NCI-H2171 (cell line): Measurements from ENCODE around the gene LRRC8D.

Experiments used
- DNase-seq: peaks from one replicate; lab custom pipeline; 2025; lab: John Stamatoyannopoulos, UW

Gene LRRC8D

DNA sequence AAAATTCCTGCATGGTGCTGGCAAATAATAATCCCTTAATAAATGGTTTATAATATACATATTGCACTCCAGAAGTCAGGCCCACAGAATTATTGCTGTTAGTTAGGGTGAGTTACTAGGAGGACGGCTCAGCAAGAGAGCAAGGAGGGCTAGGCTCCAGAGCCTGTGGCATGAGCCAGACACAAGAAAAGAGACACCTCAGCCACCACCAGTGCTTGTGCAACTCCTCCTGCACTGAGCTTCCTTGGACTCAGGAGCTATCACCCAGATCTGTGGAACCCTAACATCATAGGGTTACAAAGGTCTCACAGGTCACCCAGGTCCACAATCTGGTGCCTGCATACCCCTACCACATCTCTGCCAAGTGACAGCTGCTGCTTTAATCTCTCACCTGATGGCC lies 12.8 kb upstream of the LRRC8D start:
- no peak for DNase-seq

DNA sequence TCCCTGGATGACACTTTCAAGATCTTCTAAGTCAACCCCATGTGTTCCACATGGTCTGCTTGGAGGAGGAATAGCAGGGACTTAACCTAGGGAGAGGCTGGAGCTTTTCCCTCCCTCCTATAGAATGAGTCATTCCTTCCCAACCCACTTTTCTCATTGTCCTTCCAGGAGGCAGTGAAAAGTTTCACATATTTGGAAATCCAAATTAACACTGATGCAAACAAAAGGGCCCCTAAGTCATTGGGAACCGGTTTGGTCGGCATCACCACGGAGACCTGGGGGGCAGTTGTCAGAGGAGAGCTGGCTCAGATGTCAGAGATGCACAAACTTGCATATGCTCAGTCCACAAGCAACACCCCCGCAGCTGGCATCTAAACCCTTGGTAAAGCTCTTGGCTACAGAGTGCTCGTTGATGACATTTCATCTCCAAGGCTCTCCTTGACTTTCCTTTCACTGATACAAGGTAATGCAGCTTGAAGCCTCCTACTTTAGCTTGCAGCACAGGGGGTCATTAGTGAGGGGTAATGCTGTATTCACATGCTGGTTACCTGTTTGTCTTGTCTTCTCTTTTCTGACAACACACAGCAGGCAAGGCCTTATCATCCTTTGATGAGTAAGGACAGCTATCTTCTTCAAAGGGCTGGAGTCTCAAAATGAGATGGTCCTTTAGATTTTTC lies 12.3 kb upstream of the LRRC8D start:
- DNase-seq, result no peak

DNA sequence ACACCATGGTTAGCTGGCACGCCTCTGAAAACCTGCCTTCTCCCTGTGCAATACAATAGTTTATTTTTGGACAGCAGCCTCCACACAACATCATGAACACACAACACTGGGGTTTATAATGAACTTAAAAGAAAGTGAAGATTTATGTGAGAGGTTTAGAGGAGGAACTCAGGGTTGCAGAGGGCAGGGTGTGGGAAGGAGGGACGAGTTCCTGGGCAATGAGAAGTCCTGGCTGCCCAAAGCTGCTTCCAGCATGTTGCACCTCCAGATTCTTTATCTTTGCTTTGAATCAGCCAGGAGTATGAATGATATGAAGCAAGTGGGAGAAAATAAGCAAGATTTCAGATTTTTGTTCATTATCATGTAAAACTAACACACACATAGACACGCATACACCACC lies 11.3 kb upstream of the LRRC8D start:
- DNase-seq, result no peak

DNA sequence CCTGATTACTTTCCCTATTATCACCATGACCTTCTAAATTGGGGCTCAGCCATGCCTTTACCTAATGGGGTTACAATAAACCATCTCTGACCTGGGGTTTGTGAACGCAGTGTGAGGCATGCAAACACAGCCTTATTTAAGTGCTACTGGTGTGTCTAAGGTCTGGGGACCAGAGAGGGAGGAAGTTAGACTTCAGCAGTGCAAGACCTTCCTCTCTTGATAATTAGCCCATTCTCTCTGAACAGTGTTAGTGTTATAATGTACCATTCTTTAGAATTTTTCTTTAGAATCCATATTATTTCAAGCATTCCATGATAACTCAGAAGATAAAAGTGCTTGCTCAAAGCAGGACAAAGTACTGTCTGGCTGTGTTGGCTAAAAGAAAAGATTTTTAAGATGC lies 10.5 kb upstream of the LRRC8D start:
- DNase-seq, result no peak

DNA sequence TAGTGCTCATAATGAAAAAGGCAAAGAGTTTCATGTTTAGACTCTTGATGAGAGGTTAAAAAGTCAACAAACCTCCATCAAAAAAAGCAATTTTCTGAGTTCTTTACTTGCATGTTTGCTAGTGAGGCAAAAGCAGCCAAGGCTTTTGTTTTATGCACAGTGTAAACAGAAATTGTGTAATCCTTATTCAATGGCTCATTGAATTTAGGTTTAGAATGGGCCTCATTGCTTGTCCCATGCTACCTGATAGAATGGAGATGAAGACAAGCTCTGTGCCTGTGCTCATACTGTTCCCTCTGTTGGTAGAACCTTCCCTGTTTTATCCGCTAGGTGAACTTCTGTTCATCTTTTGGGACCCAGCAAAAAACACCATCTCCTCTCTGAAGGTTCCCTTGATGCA lies 10.0 kb upstream of the LRRC8D start:
- DNase-seq, result no peak

DNA sequence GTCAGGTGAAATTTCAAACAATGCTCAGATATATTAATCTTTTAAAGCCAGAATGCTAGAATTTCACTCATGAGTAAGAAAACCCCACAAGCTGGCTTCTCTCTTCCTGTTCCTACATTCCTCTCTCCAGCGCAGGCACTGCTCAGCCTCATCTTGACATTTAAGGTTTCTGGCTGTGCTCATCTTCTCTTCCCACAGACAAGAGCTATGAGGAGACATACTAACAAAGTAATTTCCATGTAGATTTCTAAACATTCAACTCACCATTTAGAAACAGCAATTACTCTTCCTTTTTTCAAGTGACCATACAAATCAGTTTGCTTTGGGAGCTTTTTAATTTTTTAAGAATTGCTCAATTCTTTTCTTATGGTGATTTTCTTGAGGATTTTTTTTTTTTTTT lies 7.8 kb upstream of the LRRC8D start:
- no peak for DNase-seq

DNA sequence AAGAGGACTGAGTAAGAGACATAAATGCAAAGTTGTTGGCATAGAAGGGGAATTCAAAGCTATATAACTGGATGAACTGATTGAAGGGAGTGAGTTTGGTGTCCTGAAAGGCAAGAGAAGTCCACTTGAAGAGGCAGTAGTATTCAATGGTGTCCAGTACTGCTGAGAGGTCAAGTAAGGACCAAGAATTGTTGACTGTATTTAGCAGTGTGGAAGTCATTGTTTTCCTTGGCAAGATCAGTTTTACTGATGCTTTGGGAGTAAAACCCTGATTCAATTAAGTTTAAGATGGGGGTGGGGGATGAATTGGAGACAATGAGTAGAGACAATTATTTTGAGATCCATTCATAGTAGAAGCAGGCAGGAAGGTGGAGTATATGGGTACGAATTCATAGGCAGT lies 5.8 kb upstream of the LRRC8D start:
- no peak for DNase-seq

DNA sequence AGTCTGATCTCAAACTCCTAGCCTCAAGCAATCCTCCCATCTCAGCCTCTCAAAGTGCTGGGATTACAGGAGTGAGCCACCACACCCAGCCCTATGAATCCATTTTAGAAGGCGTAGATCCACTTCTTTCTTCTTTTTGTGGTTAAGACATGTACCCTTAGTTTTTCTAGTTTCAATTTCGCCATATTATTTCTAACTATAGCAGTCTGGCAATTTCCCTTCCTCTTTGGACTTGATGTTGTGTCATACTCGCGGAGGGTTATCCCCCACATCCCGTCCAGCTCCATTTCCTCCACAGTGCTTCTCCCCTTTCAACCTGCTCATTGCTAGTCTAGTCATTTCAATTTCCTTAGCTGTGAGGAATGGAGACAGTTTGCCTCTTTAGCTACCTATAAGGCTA lies 5.2 kb upstream of the LRRC8D start:
- no peak for DNase-seq

DNA sequence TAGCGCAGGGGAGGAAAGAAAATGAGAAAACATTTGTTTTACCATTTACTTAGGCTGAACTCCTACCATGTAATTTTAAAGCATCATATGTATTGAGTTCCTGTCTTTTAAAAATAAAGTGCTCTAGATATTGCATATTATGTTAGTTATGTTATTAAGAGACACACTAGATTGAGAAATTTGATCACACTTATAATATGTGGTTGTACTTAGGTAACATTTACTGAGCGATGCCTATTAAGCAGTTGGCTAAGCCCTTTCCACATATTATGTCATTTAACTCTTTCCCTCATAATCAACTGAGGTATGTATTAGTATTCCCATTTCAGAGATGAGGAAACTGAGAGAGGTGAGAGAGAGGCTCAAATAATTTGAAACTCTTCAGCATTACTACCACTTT lies 4.5 kb upstream of the LRRC8D start:
- no peak for DNase-seq

DNA sequence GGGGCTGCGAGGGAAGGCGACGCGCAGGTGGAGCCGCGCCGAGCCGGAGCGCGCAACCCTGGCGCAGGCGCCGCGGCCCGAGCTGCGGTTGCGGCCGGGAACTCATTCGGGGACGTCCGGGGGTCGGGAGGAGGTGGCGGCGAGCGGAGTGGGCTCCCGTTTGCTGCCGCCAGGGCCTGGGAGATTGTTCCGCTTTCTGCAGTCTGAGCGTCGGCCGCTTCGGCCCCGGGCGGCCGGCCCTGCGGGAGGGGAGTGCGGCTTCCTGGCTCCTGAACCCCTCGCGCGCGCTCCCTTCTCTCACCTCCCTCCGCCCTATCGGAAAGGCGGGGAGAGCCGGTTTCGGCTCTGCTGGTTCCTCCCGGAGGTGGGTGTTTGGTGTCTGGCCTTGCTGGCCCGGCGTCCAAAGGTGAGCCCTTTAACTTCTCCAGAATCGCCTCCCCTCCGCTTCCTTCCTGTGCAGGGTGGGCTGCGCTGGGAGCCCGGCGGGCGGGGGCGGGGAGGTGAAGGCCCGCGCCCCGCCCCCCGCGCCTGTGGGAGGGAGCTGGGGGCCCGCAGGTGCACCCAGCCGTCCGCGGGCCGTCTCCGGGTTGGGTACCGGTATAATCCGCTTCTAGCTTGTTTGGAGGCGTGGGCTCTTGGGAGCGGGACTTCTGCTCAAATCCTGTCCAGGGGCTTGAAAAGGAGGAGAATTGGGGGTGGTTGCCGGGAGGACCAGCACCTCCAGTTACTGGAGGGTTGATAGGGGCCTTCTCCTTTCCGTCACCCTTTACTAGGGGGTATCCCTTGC lies 683 bp downstream of the LRRC8D start:
- peak; percentile 42 for DNase-seq

DNA sequence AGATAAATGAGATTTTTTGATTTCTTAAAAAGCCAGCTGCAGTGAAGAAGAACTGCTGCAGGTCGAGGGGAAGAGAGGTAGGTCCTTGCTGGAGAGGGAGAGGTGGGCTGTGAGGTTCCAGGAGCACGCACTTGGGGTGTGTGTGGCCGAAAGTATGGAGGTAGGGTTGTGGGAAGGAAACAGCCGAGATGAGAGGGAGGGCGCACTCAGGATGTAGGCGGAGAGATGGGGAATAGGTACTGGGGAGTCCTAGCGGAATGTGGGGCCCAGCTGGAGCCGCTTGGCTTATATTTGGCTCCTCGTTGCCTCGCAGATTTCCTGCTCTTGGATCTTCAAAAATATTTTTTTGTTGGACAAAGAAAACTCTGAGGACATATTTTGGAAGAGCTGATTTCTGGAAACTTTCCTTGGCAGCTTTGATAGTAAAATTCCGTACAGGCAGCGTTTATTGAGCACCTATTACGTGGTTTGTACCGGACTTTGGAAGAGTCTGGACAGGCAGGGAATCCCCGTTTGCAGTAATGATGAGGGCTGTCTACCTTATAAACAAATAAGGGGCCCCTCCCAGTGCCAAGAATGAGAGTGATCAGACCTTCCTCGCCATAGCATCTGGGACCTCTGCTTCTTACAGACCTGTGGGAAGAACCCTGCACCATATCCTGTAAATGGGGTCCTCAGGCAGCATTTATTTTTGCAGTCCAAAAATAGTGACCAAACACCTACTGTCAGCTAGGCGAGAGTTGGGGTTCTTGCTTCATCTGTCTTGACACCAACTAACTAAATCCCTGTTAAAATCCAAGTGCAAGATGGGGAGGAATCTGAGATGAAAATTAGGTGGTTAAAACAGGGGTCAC lies 1.5 kb downstream of the LRRC8D start:
- no peak for DNase-seq

DNA sequence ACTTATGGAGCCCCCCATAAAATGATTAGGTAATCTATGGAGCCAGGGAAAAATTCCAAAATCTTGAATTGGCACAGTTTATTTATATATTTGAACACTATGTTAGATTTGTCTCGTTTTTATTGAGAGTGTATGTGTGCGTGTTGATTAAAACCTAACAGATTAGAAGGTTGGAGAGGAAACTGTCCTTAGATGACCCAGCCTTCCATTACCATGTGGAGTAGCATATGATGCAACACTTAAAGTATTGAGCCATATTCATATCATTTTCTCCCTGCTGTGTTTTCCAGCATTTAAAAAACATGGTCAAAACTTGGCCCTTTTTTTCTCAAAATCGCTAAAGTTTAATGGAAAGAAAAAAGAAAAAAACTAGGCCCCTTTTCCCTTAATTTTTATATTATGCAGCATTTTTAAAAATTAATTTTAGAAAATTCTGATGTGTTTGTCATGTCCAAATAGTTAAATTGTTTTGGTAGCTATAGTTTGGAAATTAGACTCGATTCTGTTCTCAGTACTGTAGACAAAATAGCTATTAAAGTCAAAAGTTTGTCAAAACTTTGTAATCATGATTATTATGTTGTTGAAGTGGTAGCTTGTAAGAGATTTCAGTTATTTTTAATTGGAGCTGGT lies 2.3 kb downstream of the LRRC8D start:
- no peak for DNase-seq

DNA sequence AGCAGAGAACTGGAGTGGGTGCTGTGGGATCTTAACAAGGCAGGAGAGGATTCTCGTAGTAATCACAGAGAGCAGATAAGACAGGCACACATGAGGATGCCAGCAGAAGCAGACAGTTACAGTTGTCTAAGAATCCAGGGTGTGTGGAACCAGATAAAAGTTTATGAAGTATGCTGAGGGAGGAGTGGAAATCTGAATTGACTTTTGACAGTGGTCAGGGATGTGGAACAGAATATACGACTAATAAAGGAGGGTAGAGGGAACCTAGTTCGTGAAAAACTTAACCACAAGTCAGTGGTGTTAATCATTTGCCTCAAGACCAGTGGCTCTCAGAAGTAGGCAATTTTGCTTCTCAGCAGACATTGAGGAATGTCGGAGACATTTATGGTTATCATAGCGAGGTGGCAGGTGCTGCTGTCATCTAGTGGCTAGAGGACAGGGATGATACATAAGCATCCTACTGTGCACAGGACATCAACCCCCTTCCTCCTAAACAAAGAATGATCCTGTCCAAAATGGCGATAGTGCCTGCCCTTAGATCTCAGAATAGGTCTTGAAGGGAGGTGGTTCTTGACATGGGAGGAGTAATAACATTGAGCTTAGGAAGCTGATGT lies 3.0 kb downstream of the LRRC8D start:
- no peak for DNase-seq

DNA sequence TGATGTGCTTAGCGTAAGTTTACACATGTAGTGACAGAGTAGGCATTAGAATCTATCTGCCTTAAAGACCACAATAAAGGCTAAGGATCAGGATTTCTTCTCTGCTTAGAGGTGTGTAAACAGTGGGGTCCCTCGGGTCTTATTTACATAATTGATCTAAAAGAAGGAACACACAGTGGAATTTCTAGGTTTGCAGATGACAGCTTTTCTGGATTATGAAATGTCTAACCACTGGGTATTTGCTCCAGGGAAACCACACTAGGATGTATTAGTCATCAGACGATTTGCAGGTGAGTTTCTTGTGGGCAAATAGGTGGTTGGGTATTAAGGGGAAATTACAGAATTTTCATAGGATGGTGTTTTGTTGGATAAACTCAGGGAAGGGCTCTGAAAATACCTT lies 5.8 kb downstream of the LRRC8D start:
- DNase-seq, result no peak

DNA sequence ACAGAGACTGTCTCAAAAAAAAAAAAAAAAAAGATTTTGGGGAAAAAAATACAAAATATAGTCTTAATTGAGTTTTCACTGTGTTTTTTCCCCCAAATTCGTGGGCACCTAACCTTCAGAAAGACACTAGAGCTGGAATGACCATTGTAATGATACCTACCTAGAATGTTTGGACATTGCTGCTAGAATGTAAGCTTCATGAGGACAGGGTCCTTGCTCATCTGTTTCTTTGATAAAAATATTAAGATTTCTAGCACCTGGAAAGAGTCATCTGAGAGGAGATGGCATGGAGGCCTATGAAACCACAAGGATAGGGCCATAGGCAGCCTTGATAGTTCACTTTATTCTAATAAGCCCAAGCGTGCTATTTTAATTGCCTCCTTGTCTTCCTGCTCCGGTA lies 6.5 kb downstream of the LRRC8D start:
- DNase-seq, result no peak

DNA sequence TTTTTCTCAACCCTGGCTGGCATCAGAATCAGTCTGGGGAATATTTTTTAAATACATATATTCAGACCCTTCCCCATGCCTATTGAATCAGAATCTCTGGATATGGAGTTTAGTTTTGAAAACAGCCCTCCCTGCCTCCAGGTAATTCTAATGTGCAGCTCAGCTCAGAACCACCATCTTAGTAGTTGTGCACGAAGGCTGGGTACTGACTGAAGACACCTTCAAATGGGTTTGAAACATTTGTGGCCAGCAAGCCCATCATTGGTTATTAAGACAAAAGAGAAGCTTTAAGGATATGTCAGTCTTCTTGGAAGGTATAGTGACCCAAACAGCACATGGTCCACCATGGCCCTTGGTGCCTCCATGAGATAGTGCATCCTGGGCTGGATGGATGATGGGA lies 7.1 kb downstream of the LRRC8D start:
- no peak for DNase-seq

DNA sequence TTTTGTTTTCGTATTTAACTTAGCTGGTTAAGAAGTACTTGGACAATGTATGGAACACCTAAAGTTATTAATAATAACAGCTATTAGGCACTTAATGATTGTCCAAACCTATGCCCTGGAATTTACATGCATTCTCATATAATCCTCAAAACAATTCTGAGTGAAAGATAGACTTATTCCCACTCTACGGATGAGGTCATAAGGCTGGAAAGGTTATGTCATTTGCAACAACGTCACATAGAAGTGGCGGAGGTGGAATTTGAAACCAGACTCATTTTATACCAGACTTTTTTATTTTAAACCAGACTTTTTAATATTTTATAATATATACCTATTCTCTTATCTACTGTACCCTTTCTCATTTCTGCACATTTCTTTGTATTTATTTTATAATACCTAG lies 8.4 kb downstream of the LRRC8D start:
- DNase-seq, result no peak

DNA sequence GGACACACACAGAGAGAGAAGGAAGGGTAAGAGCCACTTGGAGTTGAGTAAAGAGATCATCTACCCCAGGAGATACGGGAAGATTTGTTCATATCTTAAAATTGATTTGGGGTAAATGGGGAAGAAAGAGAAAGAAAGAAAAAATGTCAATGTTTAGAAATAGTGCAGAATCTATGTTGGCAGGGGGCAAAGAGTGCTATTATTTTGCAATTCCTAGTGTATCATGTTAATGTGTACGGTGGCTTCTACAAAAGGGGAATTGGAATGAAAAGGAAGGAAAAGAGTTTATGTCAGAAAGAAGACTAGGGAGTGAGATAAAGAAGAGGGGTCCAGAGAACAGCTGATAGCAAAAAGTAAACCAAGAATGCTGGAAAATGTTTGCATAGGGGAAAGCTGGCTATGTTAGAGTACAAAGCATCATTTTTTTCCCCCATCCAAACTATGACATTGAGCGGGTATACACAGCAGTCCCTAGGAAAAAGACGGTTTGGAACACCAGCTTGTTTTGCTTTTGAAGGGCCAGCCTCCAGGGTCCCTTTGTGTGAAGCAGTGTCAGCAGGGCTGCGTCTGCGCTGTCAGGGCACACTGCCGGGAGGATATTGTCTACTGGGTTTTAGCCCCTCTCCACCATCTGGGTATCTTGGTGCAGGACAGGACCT lies 10.8 kb downstream of the LRRC8D start:
- DNase-seq, result no peak

DNA sequence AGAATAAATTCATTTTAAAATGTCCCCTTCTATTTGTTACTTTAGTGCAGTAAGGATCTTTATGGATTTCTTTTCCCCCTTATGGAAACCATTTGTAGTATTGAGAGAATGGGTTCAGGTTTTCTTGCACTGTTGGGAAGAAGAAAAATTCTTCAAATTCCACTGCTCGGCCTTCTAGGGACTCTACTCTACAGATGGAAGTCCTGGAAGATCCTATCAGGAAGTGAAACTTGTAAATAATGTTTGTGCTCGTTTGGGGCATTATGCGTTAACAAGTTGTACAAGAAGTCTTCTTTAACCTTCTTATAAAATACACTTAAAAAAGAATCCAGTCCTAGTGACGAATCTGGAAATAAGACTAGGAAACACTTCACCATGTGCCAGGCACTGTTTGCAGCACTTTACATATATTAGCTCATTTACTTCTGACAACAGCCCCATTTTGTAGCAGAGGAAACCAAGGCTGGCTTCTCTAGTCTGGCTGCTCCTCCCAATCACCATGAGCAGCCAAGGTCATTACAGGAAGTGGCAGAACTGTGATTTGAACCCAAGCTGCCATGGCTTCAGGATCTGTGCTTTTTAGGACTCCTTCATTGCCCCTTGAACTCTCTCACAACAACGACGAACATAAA lies 11.8 kb downstream of the LRRC8D start:
- no peak for DNase-seq

DNA sequence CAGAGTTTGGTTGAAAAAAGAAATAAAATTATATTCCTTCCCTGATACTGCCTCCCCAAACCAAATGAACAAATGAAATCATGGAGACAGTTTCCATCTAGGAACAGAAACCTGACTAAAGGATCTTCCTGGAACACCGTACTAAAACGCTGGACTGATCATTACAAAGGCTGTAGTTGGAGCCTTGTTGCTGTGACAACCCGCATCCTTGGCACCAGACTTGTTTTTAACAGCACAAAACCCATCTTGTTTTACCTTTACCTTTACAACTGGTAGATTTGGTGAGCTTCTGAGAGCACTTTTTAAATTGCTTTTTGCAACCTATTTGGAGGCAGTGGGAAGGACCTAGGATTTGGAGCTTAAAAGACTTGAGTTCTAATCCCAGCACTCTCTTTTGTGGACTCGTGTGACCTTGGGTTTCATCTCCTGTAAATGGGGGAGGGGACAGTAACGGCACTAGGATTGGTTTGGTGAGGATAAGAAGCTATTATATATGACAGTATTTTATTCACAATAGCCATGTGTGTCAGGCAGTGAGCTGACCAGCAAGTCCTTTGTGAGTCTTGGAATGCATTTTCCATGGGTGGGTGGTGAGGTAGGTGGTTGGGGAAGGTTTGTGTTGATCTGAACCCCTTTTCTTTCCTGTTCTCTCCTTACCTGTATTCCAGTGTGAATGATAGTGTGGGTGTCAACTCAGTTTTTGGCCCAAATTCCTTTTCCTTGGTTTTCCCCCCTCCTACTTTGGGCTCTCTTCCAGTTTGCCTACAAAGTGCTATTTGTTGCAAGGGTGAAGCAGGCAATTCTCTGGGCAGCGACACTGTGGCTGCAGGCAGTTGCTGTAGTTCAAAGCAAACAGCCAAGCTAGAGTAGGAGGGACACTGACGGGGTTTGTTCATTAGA lies 12.6 kb downstream of the LRRC8D start:
- DNase-seq, result no peak
